HFFc6 (cell line): Measurements from ENCODE around the gene FBXO42. TPM values are rescaled to one million over a fixed set of nuclear protein-coding genes. Genes with fewer than 3 reads are reported as not detected.
A peak's percentile ranks its signal among the peaks of the same experiment; 100 is the strongest.

Experiments
- DNase-seq: peaks from one replicate; pipeline ENCODE4 v3.0.0-alpha.2; 2018
- H3K27ac Mint-ChIP-seq: 2 replicates; pipeline ENCODE4 v1.8.0; 2020; ENCODE audit warnings: mild to moderate bottlenecking, mixed read lengths
- H3K27me3 Mint-ChIP-seq: 2 replicates; pipeline ENCODE4 v1.8.0; 2021; ENCODE audit warnings: mild to moderate bottlenecking, moderate library complexity, mixed read lengths; ENCODE audit not compliant: insufficient read depth
- H3K36me3 Mint-ChIP-seq: 2 replicates; pipeline ENCODE4 v1.8.0; 2021; ENCODE audit warnings: low read depth, mixed read lengths
- H3K4me1 Mint-ChIP-seq: 2 replicates; pipeline ENCODE4 v1.8.0; 2020; ENCODE audit warnings: low read depth, mixed read lengths
- H3K4me3 Mint-ChIP-seq: 2 replicates; pipeline ENCODE4 v1.8.0; 2020; ENCODE audit warnings: mild to moderate bottlenecking, moderate library complexity, mixed read lengths
- H3K9me3 Mint-ChIP-seq: 2 replicates; pipeline ENCODE4 v1.8.0; 2020; ENCODE audit warnings: mild to moderate bottlenecking, mixed read lengths
- total RNA-seq, 6 experiments: library from RNA; stranded (reverse); fragmentation: NEBNext Ultra II Directional; extraction: Animal tissue kit (Norgen Biotek cat#: 25700); gene quantifications; 2 replicates in 1 of 6; 3 replicates in 5 of 6; pipeline ENCODE4 v1.2.3, GENCODE V29; 2021
- TF ChIP-seq, protein P1 (sequence below): fragments of 200-600 bp; sonication (generic); IDR thresholded peaks from 2 replicates; pipeline ENCODE4 v1.5.0; 2021; ENCODE audit warnings: antibody characterized with exemption, mild to moderate bottlenecking

The FBXO42 gene
- total RNA-seq, 6 experiments from 2014 or later, result 11.5 to 15.2 (median 13.4) TPM

DNA sequence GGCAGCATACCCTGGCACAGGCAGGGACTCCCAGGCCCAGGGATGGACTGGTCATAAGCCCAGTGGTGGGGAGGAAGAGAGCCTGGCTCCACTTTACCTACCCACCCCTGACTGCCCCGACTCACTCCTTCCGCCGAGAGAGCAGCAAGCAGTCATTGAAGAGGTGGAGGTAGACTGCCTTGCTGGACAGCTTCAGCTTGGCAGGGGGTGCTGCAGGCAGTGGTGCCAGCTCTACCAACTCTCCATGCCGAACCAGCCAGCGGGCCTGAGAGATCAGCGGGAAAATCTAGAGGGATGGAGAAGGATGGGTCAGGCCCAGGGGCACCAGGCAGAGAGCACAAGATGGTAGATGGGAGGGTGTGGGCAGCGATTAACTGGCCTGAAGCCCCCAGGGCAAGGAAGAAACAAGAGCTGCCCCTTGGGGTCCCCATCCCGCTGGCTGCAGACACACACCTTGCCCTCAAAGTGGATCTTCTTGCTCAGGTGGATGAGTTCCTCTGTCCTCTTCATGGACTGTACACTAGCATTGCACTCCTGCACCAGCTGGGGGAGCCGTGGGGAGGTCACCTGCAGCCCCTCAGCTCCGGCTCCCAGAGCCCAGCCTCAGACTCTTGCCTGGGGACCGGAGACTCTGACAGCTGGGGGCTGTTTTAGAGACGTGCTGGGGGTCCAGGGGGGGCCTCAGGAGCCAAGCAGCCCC, 147.5 kb downstream of the FBXO42 start:
- H3K27me3 Mint-ChIP-seq, result peaks cover 7% of the 10 kb centered on the region
- no peak for DNase-seq
- H3K27ac Mint-ChIP-seq, result no peak overlapping the region
- TF ChIP-seq, protein P1, sequence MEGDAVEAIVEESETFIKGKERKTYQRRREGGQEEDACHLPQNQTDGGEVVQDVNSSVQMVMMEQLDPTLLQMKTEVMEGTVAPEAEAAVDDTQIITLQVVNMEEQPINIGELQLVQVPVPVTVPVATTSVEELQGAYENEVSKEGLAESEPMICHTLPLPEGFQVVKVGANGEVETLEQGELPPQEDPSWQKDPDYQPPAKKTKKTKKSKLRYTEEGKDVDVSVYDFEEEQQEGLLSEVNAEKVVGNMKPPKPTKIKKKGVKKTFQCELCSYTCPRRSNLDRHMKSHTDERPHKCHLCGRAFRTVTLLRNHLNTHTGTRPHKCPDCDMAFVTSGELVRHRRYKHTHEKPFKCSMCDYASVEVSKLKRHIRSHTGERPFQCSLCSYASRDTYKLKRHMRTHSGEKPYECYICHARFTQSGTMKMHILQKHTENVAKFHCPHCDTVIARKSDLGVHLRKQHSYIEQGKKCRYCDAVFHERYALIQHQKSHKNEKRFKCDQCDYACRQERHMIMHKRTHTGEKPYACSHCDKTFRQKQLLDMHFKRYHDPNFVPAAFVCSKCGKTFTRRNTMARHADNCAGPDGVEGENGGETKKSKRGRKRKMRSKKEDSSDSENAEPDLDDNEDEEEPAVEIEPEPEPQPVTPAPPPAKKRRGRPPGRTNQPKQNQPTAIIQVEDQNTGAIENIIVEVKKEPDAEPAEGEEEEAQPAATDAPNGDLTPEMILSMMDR, result peak; percentile 43
- H3K36me3 Mint-ChIP-seq, result no peaks in the 10 kb centered on the region
- H3K9me3 Mint-ChIP-seq, result no peaks in the 10 kb centered on the region
- H3K4me3 Mint-ChIP-seq, result no peak overlapping the region
- H3K4me1 Mint-ChIP-seq, result peaks cover 5% of the 10 kb centered on the region; the same call in 1 of the 2 replicates

DNA sequence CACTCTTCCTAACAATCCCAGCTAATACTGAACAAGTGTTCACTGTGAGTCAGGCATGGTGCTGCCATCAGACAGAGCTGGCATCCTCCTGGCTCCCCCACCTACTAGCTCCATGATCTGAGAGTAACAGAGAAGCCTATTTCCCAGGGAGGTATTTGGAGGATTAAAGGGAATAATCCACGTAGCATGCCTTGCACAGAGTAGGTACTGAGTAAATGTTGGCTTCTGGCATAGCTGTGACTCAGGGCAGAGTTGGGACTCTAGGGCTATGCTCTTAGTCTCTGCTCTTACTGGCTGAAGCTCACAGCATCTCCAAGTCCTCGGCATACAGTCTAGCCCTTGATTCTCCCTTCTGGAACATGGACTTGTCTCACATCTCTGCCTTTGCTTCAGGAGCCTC, 148.1 kb downstream of the FBXO42 start:
- TF ChIP-seq, protein P1, result no peak
- no peak for DNase-seq
- no peak overlapping the region for H3K4me3 Mint-ChIP-seq
- H3K36me3 Mint-ChIP-seq, result no peaks in the 10 kb centered on the region
- peaks cover 7% of the 10 kb centered on the region for H3K27me3 Mint-ChIP-seq
- peaks cover 5% of the 10 kb centered on the region; the same call in 1 of the 2 replicates for H3K4me1 Mint-ChIP-seq
- no peaks in the 10 kb centered on the region for H3K9me3 Mint-ChIP-seq
- H3K27ac Mint-ChIP-seq, result no peak overlapping the region

DNA sequence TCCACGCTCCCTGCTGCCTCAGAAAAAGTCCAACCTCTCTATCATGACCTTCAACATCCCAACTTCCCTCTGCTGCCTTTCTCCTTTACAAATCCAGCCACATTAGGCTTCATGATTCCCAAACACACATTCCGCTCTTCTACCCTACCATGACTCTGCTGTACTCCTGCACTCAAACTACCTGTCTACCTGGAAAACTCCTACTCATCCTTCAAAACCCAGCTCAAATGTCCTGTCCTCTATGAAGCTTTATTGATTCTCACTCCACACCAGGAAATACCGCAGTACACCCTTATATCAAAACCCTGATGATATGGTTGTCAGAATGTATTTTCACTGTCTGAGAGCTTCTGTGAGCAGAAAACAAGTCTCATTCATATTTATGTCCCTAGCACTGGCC, 148.7 kb downstream of the FBXO42 start:
- no peak for DNase-seq
- Mint-ChIP-seq H3K4me1 (peaks cover 5% of the 10 kb centered on the region; the same call in 1 of the 2 replicates), H3K9me3 (no peaks in the 10 kb centered on the region), H3K36me3 (no peaks in the 10 kb centered on the region), H3K27me3 (peaks cover 7% of the 10 kb centered on the region), H3K4me3 (no peak overlapping the region), H3K27ac (no peak overlapping the region)
- TF ChIP-seq, protein P1, result no peak

DNA sequence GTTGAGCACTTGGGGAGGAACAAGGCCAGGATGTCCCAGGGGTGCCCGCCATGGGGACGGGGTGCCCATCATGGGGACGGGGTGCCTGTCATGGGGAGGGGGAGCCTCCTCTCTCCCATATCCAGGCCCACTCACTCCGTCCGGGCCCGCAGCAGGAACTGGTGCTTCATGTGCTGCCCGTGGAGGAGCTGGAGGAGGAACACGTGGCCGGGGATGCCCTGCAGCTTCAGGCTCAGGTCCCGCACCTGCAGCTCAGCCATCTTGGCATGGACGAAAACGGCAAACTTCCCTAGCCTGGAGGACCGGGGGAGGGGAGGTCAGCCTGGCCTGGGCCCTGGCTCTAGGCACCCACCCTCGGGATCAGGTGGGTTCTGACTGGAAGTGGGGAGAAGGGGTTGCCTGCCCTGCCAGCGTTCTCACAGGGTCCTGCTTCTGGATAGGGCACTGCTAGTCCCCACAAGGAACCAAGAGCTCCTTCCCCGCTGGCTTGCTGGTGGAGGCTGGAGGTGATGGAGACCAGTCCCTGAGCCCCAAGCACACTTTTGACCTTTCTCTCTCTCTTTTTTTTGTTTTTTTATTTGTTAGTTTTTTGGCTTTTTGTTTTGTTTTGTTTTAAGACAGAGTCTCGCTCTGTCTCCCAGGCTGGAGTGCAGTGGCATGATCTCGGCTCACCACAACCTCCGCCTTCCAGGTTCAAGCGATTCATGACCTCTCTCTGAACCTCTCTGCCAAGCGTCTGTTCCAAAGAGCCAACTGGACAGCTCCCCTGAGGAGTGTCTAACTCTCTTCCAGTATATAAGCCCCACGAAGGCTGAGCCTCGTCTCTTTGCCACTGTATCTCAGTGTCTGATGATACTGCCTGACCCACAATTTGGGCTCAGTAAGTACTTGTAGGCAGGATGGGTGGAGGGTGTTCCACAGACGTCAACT, 149.7 kb downstream of the FBXO42 start:
- no peaks in the 10 kb centered on the region for H3K36me3 Mint-ChIP-seq
- TF ChIP-seq, protein P1, result no peak
- no peaks in the 10 kb centered on the region for H3K9me3 Mint-ChIP-seq
- no peak overlapping the region for H3K4me3 Mint-ChIP-seq
- H3K27me3 Mint-ChIP-seq, result peaks cover 7% of the 10 kb centered on the region
- no peak for DNase-seq
- H3K27ac Mint-ChIP-seq, result no peak overlapping the region
- peaks cover 4% of the 10 kb centered on the region; the same call in 1 of the 2 replicates for H3K4me1 Mint-ChIP-seq

DNA sequence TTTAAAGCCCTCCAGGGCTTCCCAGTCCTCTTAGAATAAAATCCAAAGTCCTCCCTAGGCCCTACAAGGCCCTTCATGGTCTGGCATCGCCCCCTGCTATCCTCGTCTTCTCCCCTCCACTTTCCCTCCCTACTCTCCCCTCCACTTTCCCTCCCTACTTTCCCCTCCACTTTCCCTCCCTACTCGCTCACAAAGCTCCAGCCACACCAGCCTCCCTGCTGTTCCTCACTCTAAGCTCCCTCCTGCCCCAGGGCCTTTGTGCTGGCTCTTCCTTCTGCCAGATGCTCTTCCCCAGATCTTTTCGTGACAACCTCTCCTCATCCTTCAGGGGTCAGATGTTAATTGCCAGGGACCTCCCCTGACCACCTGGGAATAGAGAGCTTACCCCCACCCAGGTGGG, 152.6 kb downstream of the FBXO42 start:
- Mint-ChIP-seq H3K4me3 (no peak overlapping the region), H3K36me3 (no peaks in the 10 kb centered on the region), H3K9me3 (no peaks in the 10 kb centered on the region), H3K27ac (no peak overlapping the region), H3K27me3 (peaks cover 5% of the 10 kb centered on the region; the same call in 1 of the 2 replicates), H3K4me1 (no peaks in the 10 kb centered on the region)
- TF ChIP-seq, protein P1, result no peak
- no peak for DNase-seq
